ENCODE results near the gene RRP12.

GRCh38 chr10:97356918-97357317, 44.2 kb downstream of the RRP12 start:
- TF ChIP-seq CTCF (IDR thresholded peaks at IDR 0.05; ENCODE audit: insufficient read depth, low read length) (no peak), REST (IDR thresholded peaks at IDR 0.05; ENCODE audit: insufficient replicate concordance, low read depth) (no peak)
